ENCODE results near the gene TTC14. TPM values are rescaled to one million over a fixed set of nuclear protein-coding genes. Genes with fewer than 3 reads are reported as not detected.

TTC14 gene
- total RNA-seq, 1 experiment from 2014 or later = 31.5 TPM

- Histone ChIP-seq H3K79me2 (ENCODE audit: insufficient read depth, low read length) (no peaks in the 10 kb centered on the region), H3K27ac (ENCODE audit: low read depth, low read length) (no peak overlapping the region), H3K4me1 (ENCODE audit: control insufficient read depth in 1 of 2, insufficient read depth in 2 of 2, low read length in 2 of 2) (no peaks in the 10 kb centered on the region), H3K4me3 (replicated peaks in 1 of 2; ENCODE audit: low read depth in 1 of 2, low read length in 2 of 2) (no peak overlapping the region), H3K9me3 (ENCODE audit: control insufficient read depth in 1 of 2, insufficient read depth in 1 of 2, low read depth in 1 of 2, low read length in 2 of 2) (no peaks in the 10 kb centered on the region), H3K27me3 (ENCODE audit: insufficient read depth, low read length) (peaks cover 11% of the 10 kb centered on the region; the same call in 1 of the 2 replicates), H3K9me2 (ENCODE audit: insufficient read depth) (no peaks in the 10 kb centered on the region), H4K20me1 (ENCODE audit: insufficient read depth) (no peaks in the 10 kb centered on the region), H2AFZ (ENCODE audit: low read depth, low read length, poor library complexity, severe bottlenecking) (no peak overlapping the region), H3K36me3 (ENCODE audit: control insufficient read depth in 1 of 2, insufficient read depth in 2 of 2, low read length in 2 of 2) (no peaks in the 10 kb centered on the region), H3K9ac (ENCODE audit: low read length) (no peak overlapping the region), H3K4me2 (ENCODE audit: low read length) (no peak overlapping the region)
- no TSS peak for BruUV-seq (replicated peaks)
- ChIA-PET POLR2A (no interaction called here), RAD21 (ENCODE audit: low non-redundant PET in 1 of 2, low total read pairs in 2 of 2, uncharacterized antibody in 2 of 2, unreplicated experiment in 2 of 2) (no interaction called here), CTCF (no interaction called here)
- DNase-seq (ENCODE audit: low read depth, low spot score) = no peak
- no peak for TF ChIP-seq ZNF274 (IDR thresholded peaks at IDR 0.05; ENCODE audit: low read depth, low read length)
- TF ChIP-seq YY1 (IDR thresholded peaks at IDR 0.05; ENCODE audit: extremely low read depth, insufficient replicate concordance, low read depth, low read length) = no peak
- no peak for TF ChIP-seq SRF (IDR thresholded peaks at IDR 0.05; ENCODE audit: low read depth)
- no peak for TF ChIP-seq SP1 (IDR thresholded peaks at IDR 0.05; ENCODE audit: low read depth)
- no peak for TF ChIP-seq POLR2AphosphoS5 (IDR thresholded peaks at IDR 0.05; ENCODE audit: low read depth, low read length)
- TF ChIP-seq EZH2 (IDR thresholded peaks at IDR 0.05) = no peak
- no peak for TF ChIP-seq CTCF (IDR thresholded peaks at IDR 0.05 in 2 of 3, conservative IDR thresholded peaks at IDR 0.05 in 1 of 3; ENCODE audit: borderline replicate concordance in 1 of 3, insufficient read depth in 1 of 3, low read depth in 2 of 3, low read length in 2 of 3)
- TF ChIP-seq CEBPB (IDR thresholded peaks at IDR 0.05; ENCODE audit: low read depth) = no peak
- no peak for TF ChIP-seq ZFX (IDR thresholded peaks at IDR 0.05)
- no peak for TF ChIP-seq ATF3 (IDR thresholded peaks at IDR 0.05)
- no peak for TF ChIP-seq ELF1 (IDR thresholded peaks at IDR 0.05; ENCODE audit: borderline replicate concordance, low read depth)
- no peak for TF ChIP-seq ZBTB33 (IDR thresholded peaks at IDR 0.05; ENCODE audit: extremely low read depth, insufficient replicate concordance, low read length)
- no peak for TF ChIP-seq POLR2A (IDR thresholded peaks at IDR 0.05; ENCODE audit: borderline replicate concordance, extremely low read depth, insufficient read depth, insufficient read length)
- TF ChIP-seq FOSL1 (IDR thresholded peaks at IDR 0.05; ENCODE audit: low read depth) = no peak
- no peak for TF ChIP-seq REST (IDR thresholded peaks at IDR 0.05; ENCODE audit: low read depth)
- TF ChIP-seq TCF7L2 (IDR thresholded peaks at IDR 0.05; ENCODE audit: borderline replicate concordance, extremely low read depth, insufficient read depth, insufficient read length) = no peak
- no peak for TF ChIP-seq MAX (IDR thresholded peaks at IDR 0.05)
- no peak for TF ChIP-seq SIN3A (IDR thresholded peaks at IDR 0.05; ENCODE audit: low read depth)
- TF ChIP-seq CBX3 (IDR thresholded peaks at IDR 0.05; ENCODE audit: low read depth) = no peak
- ATAC-seq = no peak
- intact Hi-C loops (cut with micrococcal nuclease) = no loop called here
These were observed 11.6 kb upstream of the TTC14 start for GRCh38 chr3:180590396-180590795.
